SKM-1 (cell line): ENCODE data around the gene AGO3.
"Not testable (repeated sequence)": the region's sequence is repeated elsewhere in the genome, so short reads cannot be mapped to it uniquely, and the experiment has no call there.

Source experiments
- DNase-seq: peaks from one replicate; lab custom pipeline; 2025; ENCODE audit not compliant: unreplicated experiment; lab: John Stamatoyannopoulos, UW

The AGO3 gene

GRCh38 chr1:35924838-35925237, 6.1 kb upstream of the AGO3 start:
- no peak for DNase-seq

- DNase-seq: no peak
These were observed 5.2 kb upstream of the AGO3 start for GRCh38 chr1:35925741-35926140.

GRCh38 chr1:35927472-35927871, 3.4 kb upstream of the AGO3 start:
- no peak for DNase-seq

GRCh38 chr1:35929730-35930592, 944 bp upstream of the AGO3 start:
- no peak for DNase-seq

GRCh38 chr1:35931446-35932157, 697 bp downstream of the AGO3 start:
- DNase-seq: no peak

GRCh38 chr1:35932158-35932636, 1.3 kb downstream of the AGO3 start:
- no peak for DNase-seq

- DNase-seq: no peak
These were observed 2.0 kb downstream of the AGO3 start for GRCh38 chr1:35932941-35933340.

- DNase-seq: no peak
These were observed 4.8 kb downstream of the AGO3 start for GRCh38 chr1:35935442-35936388.

GRCh38 chr1:35936838-35937237, 5.9 kb downstream of the AGO3 start:
- no peak for DNase-seq

GRCh38 chr1:35939484-35939883, 8.6 kb downstream of the AGO3 start:
- DNase-seq: no peak

GRCh38 chr1:35945327-35945726, 14.4 kb downstream of the AGO3 start:
- no peak for DNase-seq

GRCh38 chr1:35947547-35947946, 16.6 kb downstream of the AGO3 start:
- no peak for DNase-seq

- no peak for DNase-seq
These were observed 27.7 kb downstream of the AGO3 start for GRCh38 chr1:35958558-35958957.

- DNase-seq: no peak
These were observed 28.4 kb downstream of the AGO3 start for GRCh38 chr1:35959304-35959703.

- DNase-seq: no peak
These were observed 32.0 kb downstream of the AGO3 start for GRCh38 chr1:35962952-35963351.

GRCh38 chr1:35964277-35964676, 33.4 kb downstream of the AGO3 start:
- DNase-seq: not testable (repeated sequence)

GRCh38 chr1:35968396-35968795, 37.5 kb downstream of the AGO3 start:
- DNase-seq: no peak

- no peak for DNase-seq
These were observed 40.7 kb downstream of the AGO3 start for GRCh38 chr1:35971601-35972000.

- not testable (repeated sequence) for DNase-seq
These were observed 41.7 kb downstream of the AGO3 start for GRCh38 chr1:35972631-35973030.

GRCh38 chr1:35980090-35980489, 49.2 kb downstream of the AGO3 start:
- DNase-seq: no peak

GRCh38 chr1:35988237-35988636, 57.3 kb downstream of the AGO3 start:
- DNase-seq: no peak
